SK-N-SH treated with all-trans-retinoic acid at 6 μM for 48 hours (cell line): Measurements from ENCODE around the gene APOC3.

Experiments used
- ATAC-seq: fragments of 200-7000 bp; cut with Tn5 transposase; 3 replicates; pipeline ENCODE4 v1.9.1; 2020; ENCODE audit warnings: mild to moderate bottlenecking, moderate library complexity
- ARNTL ChIP-seq: fragments of 450-650 bp; formaldehyde crosslinking; IDR thresholded peaks from 2 replicates; pipeline ENCODE4 v1.5.0; 2020; ENCODE audit warnings: low read depth, mild to moderate bottlenecking, moderate library complexity, borderline replicate concordance
- BACH2 ChIP-seq: fragments of 250-450 bp; sonication (Bioruptor Pico); IDR thresholded peaks from 2 replicates; pipeline ENCODE4 v1.9.0; 2021; ENCODE audit warnings: mild to moderate bottlenecking, borderline replicate concordance
- CSDC2 ChIP-seq: fragments of 250-450 bp; sonication (Bioruptor Pico); IDR thresholded peaks from 2 replicates; pipeline ENCODE4 v1.5.0; 2020; ENCODE audit warnings: mild to moderate bottlenecking, moderate library complexity
- ESRRG ChIP-seq: fragments of 250-450 bp; sonication (Bioruptor Pico); IDR thresholded peaks from 2 replicates; pipeline ENCODE4 v1.6.1; 2021; ENCODE audit warnings: mild to moderate bottlenecking
- ISL1 ChIP-seq: fragments of 250-450 bp; sonication (Bioruptor Pico); IDR thresholded peaks from 2 replicates; pipeline ENCODE4 v2.1.2; 2022; ENCODE audit warnings: mild to moderate bottlenecking, moderate library complexity
- OSR1 ChIP-seq: fragments of 250-450 bp; sonication (Bioruptor Pico); IDR thresholded peaks from 2 replicates; pipeline ENCODE4 v1.8.0; 2022; ENCODE audit warnings: moderate library complexity, mild to moderate bottlenecking, inconsistent platforms
- PATZ1 ChIP-seq: fragments of 250-450 bp; sonication (Bioruptor Pico); IDR thresholded peaks from 2 replicates; pipeline ENCODE4 v1.8.0; 2020; ENCODE audit warnings: mild to moderate bottlenecking, moderate library complexity, borderline replicate concordance
- PPARA ChIP-seq: fragments of 250-450 bp; sonication (Bioruptor Pico); IDR thresholded peaks from 2 replicates; pipeline ENCODE4 v1.5.0; 2020; ENCODE audit warnings: mild to moderate bottlenecking, borderline replicate concordance
- RARB ChIP-seq: fragments of 250-450 bp; sonication (Bioruptor Pico); IDR thresholded peaks from 2 replicates; pipeline ENCODE4 v1.8.0; 2021; ENCODE audit warnings: mild to moderate bottlenecking, moderate library complexity
- SNAI2 ChIP-seq: fragments of 250-450 bp; sonication (Bioruptor Pico); IDR thresholded peaks from 2 replicates; pipeline ENCODE4 v1.5.0; 2020; ENCODE audit warnings: mild to moderate bottlenecking, moderate library complexity
- TCF4 ChIP-seq: fragments of 250-450 bp; sonication (Bioruptor Pico); IDR thresholded peaks from 2 replicates; pipeline ENCODE4 v1.8.0; 2021; ENCODE audit warnings: mild to moderate bottlenecking, moderate library complexity, borderline replicate concordance
- TOX ChIP-seq: fragments of 250-450 bp; sonication (Bioruptor Pico); IDR thresholded peaks from 2 replicates; pipeline ENCODE4 v1.8.0; 2021; ENCODE audit warnings: mild to moderate bottlenecking, moderate library complexity, borderline replicate concordance
- ZFP3 ChIP-seq: fragments of 250-450 bp; sonication (Bioruptor Pico); IDR thresholded peaks from 2 replicates; pipeline ENCODE4 v1.5.0; 2020; ENCODE audit warnings: mild to moderate bottlenecking, moderate library complexity
- ZFP30 ChIP-seq: fragments of 450-650 bp; formaldehyde crosslinking; IDR thresholded peaks from 2 replicates; pipeline ENCODE4 v1.5.0; 2022; ENCODE audit warnings: mild to moderate bottlenecking, moderate library complexity
- ZNF565 ChIP-seq: fragments of 450-650 bp; formaldehyde crosslinking; conservative IDR thresholded peaks from 2 replicates; pipeline ENCODE4 v1.5.0; 2020; ENCODE audit warnings: low read depth, mild to moderate bottlenecking, moderate library complexity
- ZNF70 ChIP-seq: fragments of 450-650 bp; formaldehyde crosslinking; IDR thresholded peaks from 2 replicates; pipeline ENCODE4 v1.5.0; 2020; ENCODE audit warnings: mild to moderate bottlenecking, moderate library complexity
- ZNF8 ChIP-seq: fragments of 450-650 bp; formaldehyde crosslinking; IDR thresholded peaks from 2 replicates; pipeline ENCODE4 v1.5.0; 2020; ENCODE audit warnings: mild to moderate bottlenecking, moderate library complexity
- TF ChIP-seq, protein P1 (sequence below): fragments of 250-450 bp; sonication (Bioruptor Pico); IDR thresholded peaks from 2 replicates; pipeline ENCODE4 v1.8.0; 2021; ENCODE audit warnings: low read depth, mild to moderate bottlenecking, moderate library complexity, borderline replicate concordance
- TF ChIP-seq, protein P2 (sequence below): fragments of 250-450 bp; sonication (Bioruptor Pico); IDR thresholded peaks from 2 replicates; pipeline ENCODE4 v1.5.1; 2020; ENCODE audit warnings: low read depth, mild to moderate bottlenecking, moderate library complexity
- TF ChIP-seq, protein P3 (sequence below): fragments of 250-450 bp; sonication (Bioruptor Pico); IDR thresholded peaks from 2 replicates; pipeline ENCODE4 v1.5.0; 2020; ENCODE audit warnings: mild to moderate bottlenecking, moderate library complexity

Gene APOC3

DNA sequence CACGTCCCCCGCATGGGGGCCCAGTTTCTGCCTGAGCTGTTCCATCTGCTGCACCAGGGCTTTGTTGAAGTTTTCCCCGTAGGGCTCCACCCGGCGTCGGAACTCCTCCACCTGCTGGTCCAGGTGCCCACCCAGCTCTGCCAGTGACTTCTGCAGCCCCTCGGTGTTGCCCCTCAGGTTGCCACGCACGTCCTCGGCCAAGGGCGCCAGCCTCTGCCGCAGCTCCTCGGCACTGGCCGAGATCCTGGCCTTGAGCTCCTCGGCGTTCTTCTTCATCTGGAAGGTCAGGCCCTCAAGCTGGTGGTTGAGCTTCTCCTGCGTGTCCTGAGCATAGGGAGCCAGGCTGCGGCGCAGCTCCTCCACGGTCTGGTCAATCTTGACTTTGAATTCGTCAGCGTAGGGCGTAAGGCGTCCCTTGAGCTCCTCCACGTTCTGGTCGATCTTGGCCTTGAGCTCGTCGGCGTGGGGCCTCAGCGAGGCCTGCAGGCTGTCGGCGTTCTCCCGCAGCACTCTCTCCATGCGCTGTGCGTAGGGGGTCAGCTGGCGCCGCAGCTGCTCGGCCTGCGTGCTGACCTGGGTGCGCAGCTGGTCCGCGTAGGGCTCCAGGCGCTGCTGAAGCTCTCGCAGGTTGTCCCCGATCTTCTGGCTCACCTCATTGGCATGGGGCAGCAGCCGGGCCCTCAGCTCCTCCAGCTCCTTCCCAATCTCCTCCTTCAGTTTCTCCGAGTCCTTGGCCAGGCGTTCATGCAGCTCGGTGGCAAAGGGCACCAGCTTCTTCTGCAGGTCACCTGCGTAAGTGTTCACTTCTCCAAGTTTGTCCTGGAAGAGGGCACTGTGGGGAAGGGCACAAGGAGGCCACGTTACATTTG lies 8.4 kb upstream of the APOC3 start:
- no peak; the same call in 2 of the 3 replicates for ATAC-seq
- no peak for TF ChIP-seq SNAI2 (CRISPR knock-in tag)
- no peak for TF ChIP-seq ESRRG
- TF ChIP-seq ZFP3 (CRISPR knock-in tag) = no peak
- TF ChIP-seq TOX (CRISPR knock-in tag) = no peak
- TF ChIP-seq, protein P1, sequence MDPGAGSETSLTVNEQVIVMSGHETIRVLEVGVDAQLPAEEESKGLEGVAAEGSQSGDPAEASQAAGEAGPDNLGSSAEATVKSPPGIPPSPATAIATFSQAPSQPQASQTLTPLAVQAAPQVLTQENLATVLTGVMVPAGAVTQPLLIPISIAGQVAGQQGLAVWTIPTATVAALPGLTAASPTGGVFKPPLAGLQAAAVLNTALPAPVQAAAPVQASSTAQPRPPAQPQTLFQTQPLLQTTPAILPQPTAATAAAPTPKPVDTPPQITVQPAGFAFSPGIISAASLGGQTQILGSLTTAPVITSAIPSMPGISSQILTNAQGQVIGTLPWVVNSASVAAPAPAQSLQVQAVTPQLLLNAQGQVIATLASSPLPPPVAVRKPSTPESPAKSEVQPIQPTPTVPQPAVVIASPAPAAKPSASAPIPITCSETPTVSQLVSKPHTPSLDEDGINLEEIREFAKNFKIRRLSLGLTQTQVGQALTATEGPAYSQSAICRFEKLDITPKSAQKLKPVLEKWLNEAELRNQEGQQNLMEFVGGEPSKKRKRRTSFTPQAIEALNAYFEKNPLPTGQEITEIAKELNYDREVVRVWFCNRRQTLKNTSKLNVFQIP (CRISPR knock-in tag) = no peak
- TF ChIP-seq ISL1 (CRISPR knock-in tag) = no peak
- TF ChIP-seq CSDC2 (CRISPR knock-in tag) = no peak
- TF ChIP-seq ZFP30 = no peak
- TF ChIP-seq PPARA (CRISPR knock-in tag) = no peak
- TF ChIP-seq ZNF8 (CRISPR knock-in tag) = no peak
- no peak for TF ChIP-seq RARB (CRISPR knock-in tag)
- TF ChIP-seq ZNF565 (CRISPR knock-in tag) = no peak
- TF ChIP-seq ZNF70 (CRISPR knock-in tag) = no peak
- TF ChIP-seq OSR1 = no peak
- TF ChIP-seq, protein P2, sequence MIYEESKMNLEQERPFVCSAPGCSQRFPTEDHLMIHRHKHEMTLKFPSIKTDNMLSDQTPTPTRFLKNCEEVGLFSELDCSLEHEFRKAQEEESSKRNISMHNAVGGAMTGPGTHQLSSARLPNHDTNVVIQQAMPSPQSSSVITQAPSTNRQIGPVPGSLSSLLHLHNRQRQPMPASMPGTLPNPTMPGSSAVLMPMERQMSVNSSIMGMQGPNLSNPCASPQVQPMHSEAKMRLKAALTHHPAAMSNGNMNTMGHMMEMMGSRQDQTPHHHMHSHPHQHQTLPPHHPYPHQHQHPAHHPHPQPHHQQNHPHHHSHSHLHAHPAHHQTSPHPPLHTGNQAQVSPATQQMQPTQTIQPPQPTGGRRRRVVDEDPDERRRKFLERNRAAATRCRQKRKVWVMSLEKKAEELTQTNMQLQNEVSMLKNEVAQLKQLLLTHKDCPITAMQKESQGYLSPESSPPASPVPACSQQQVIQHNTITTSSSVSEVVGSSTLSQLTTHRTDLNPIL = no peak
- TF ChIP-seq, protein P3, sequence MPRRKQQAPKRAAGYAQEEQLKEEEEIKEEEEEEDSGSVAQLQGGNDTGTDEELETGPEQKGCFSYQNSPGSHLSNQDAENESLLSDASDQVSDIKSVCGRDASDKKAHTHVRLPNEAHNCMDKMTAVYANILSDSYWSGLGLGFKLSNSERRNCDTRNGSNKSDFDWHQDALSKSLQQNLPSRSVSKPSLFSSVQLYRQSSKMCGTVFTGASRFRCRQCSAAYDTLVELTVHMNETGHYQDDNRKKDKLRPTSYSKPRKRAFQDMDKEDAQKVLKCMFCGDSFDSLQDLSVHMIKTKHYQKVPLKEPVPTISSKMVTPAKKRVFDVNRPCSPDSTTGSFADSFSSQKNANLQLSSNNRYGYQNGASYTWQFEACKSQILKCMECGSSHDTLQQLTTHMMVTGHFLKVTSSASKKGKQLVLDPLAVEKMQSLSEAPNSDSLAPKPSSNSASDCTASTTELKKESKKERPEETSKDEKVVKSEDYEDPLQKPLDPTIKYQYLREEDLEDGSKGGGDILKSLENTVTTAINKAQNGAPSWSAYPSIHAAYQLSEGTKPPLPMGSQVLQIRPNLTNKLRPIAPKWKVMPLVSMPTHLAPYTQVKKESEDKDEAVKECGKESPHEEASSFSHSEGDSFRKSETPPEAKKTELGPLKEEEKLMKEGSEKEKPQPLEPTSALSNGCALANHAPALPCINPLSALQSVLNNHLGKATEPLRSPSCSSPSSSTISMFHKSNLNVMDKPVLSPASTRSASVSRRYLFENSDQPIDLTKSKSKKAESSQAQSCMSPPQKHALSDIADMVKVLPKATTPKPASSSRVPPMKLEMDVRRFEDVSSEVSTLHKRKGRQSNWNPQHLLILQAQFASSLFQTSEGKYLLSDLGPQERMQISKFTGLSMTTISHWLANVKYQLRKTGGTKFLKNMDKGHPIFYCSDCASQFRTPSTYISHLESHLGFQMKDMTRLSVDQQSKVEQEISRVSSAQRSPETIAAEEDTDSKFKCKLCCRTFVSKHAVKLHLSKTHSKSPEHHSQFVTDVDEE (CRISPR knock-in tag) = no peak
- no peak for TF ChIP-seq BACH2
- no peak for TF ChIP-seq PATZ1
- TF ChIP-seq, all 23 proteins: peak for 0

DNA sequence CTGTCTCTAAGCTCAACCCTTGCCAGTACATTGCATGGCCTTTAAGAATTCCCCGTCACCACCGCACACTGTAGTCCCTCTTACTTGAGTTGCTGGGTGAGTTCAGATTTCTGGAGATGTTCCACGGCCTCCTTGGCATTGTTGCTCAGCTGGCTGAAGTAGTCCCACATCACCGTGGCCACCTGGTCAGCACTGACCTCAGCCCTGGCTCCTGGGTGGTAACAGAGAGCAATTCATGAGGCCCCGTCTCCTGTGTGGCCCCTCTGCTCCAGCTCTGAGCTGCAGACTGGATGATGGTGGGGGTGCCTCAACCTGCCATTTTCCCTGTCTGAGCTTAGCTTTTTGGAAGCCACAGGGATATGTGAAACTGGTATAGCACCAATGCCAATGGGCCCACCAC lies 7.1 kb upstream of the APOC3 start:
- no peak for ATAC-seq
- TF ChIP-seq TOX (CRISPR knock-in tag) (no peak), ISL1 (CRISPR knock-in tag) (no peak), OSR1 (no peak), TCF4 (CRISPR knock-in tag) (no peak), ZNF70 (CRISPR knock-in tag) (no peak), ZNF565 (CRISPR knock-in tag) (no peak), ARNTL (CRISPR knock-in tag) (no peak), RARB (CRISPR knock-in tag) (no peak), ZFP3 (CRISPR knock-in tag) (no peak)
- TF ChIP-seq, protein P2 = no peak
- TF ChIP-seq, all 23 proteins: peak for 0
